ENCODE measurements around the gene MAPK4.
"Not testable (repeated sequence)": the region's sequence is repeated elsewhere in the genome, so short reads cannot be mapped to it uniquely, and the experiment has no call there.

GRCh38 chr18:50573196-50573595, 13.3 kb downstream of the MAPK4 start:
- TF ChIP-seq STAT6 (CRISPR knock-in tag; conservative IDR thresholded peaks at IDR 0.05; ENCODE audit: low read depth); NFYB (CRISPR knock-in tag; conservative IDR thresholded peaks at IDR 0.05; ENCODE audit: low read depth); CTCF (IDR thresholded peaks at IDR 0.05); USF2 (CRISPR knock-in tag; IDR thresholded peaks at IDR 0.05); ZNF423 (CRISPR knock-in tag; IDR thresholded peaks at IDR 0.05); ZNF317 (CRISPR knock-in tag; IDR thresholded peaks at IDR 0.05; ENCODE audit: borderline replicate concordance, low read depth); ZNF263 (CRISPR knock-in tag; IDR thresholded peaks at IDR 0.05; ENCODE audit: low read depth); JUN (CRISPR knock-in tag; IDR thresholded peaks at IDR 0.05); NR3C1 (CRISPR knock-in tag; conservative IDR thresholded peaks at IDR 0.05; ENCODE audit: low read depth); IRF2 (CRISPR knock-in tag; IDR thresholded peaks at IDR 0.05; ENCODE audit: borderline replicate concordance, low read depth); FOXK1 (CRISPR knock-in tag; IDR thresholded peaks at IDR 0.05); USF1 (CRISPR knock-in tag; IDR thresholded peaks at IDR 0.05); HMGXB4 (CRISPR knock-in tag; IDR thresholded peaks at IDR 0.05); CREM (CRISPR knock-in tag; IDR thresholded peaks at IDR 0.05): not testable (repeated sequence)
